GM21367 (cell line): ENCODE measurements around the gene SNW1.
"Not testable (repeated sequence)": the region's sequence is repeated elsewhere in the genome, so short reads cannot be mapped to it uniquely, and the experiment has no call there.

Experiments used
- ATAC-seq: cut with Tn5 transposase; IDR thresholded peaks from one replicate; pipeline ENCODE4 v1.9.1; 2021; ENCODE audit not compliant: unreplicated experiment

Gene SNW1

GRCh38 chr14:77760381-77761204, at the start of gene SNW1:
Gene SNW1, minus strand, starts transcription at chr14:77761156. Its CDS starts 29 bp downstream, at chr14:77761127.
- peak; percentile 92 for ATAC-seq

GRCh38 chr14:77809011-77809410, 48.1 kb upstream of the SNW1 start:
- no peak for ATAC-seq

- no peak for ATAC-seq
Observed at GRCh38 chr14:77808250-77808649, 47.3 kb upstream of the SNW1 start.

GRCh38 chr14:77805706-77806105, 44.8 kb upstream of the SNW1 start:
- no peak for ATAC-seq

- ATAC-seq: no peak
Observed at GRCh38 chr14:77804592-77804991, 43.6 kb upstream of the SNW1 start.

- no peak for ATAC-seq
Observed at GRCh38 chr14:77800814-77801213, 39.9 kb upstream of the SNW1 start.

GRCh38 chr14:77799863-77800730, 39.1 kb upstream of the SNW1 start, which contains the start of gene ADCK1:
Gene ADCK1, plus strand, starts transcription at chr14:77800109. Its CDS starts 18,870 bp downstream, at chr14:77818979.
- ATAC-seq: peak; percentile 91

- not testable (repeated sequence) for ATAC-seq
Observed at GRCh38 chr14:77799456-77799855, 38.5 kb upstream of the SNW1 start.

- ATAC-seq: no peak
Observed at GRCh38 chr14:77794357-77794756, 33.4 kb upstream of the SNW1 start.

GRCh38 chr14:77793255-77793654, 32.3 kb upstream of the SNW1 start:
- ATAC-seq: not testable (repeated sequence)

GRCh38 chr14:77791225-77791600, 30.3 kb upstream of the SNW1 start:
- ATAC-seq: no peak

GRCh38 chr14:77790566-77791224, 29.7 kb upstream of the SNW1 start:
- ATAC-seq: no peak

GRCh38 chr14:77786148-77786547, 25.2 kb upstream of the SNW1 start:
- no peak for ATAC-seq

- no peak for ATAC-seq
Observed at GRCh38 chr14:77782202-77782601, 21.2 kb upstream of the SNW1 start.

- ATAC-seq: not testable (repeated sequence)
Observed at GRCh38 chr14:77773966-77774365, 13.0 kb upstream of the SNW1 start.

- ATAC-seq: not testable (repeated sequence)
Observed at GRCh38 chr14:77768442-77769069, 7.6 kb upstream of the SNW1 start.

GRCh38 chr14:77763978-77764377, 3.0 kb upstream of the SNW1 start:
- ATAC-seq: no peak

- ATAC-seq: no peak
Observed at GRCh38 chr14:77763316-77763715, 2.4 kb upstream of the SNW1 start.

- ATAC-seq: peak; percentile 15
Observed at GRCh38 chr14:77761205-77761931, 412 bp upstream of the SNW1 start.
